Measurements from ENCODE around the gene AQP2.

The AQP2 gene

GRCh38 chr12:49947593-49948226 lies 2.8 kb upstream of the AQP2 start:
- DNase-seq (ENCODE audit: low read depth): no peak
- no peak for TF ChIP-seq CTCF (IDR thresholded peaks at IDR 0.05; ENCODE audit: control insufficient read depth, insufficient read depth, low read depth, low read length, missing control alignments)

GRCh38 chr12:49948866-49949845 lies 1.4 kb upstream of the AQP2 start:
- no peak for TF ChIP-seq CTCF (IDR thresholded peaks at IDR 0.05; ENCODE audit: control insufficient read depth, insufficient read depth, low read depth, low read length, missing control alignments)
- no peak for DNase-seq (ENCODE audit: low read depth)

More at GRCh38 chr12:49947593-49948226, 2.8 kb upstream of the AQP2 start:
- H3K4me3 ChIP-seq (ENCODE audit: control insufficient read depth, low read depth, low read length): no peak overlapping the region

GRCh38 chr12:49949866-49950265 lies 671 bp upstream of the AQP2 start:
- DNase-seq (ENCODE audit: low read depth): no peak
- H3K4me3 ChIP-seq (ENCODE audit: control insufficient read depth, low read depth, low read length): no peak overlapping the region
- no peak for TF ChIP-seq CTCF (IDR thresholded peaks at IDR 0.05; ENCODE audit: control insufficient read depth, insufficient read depth, low read depth, low read length, missing control alignments)

More at GRCh38 chr12:49948866-49949845, 1.4 kb upstream of the AQP2 start:
- H3K4me3 ChIP-seq (ENCODE audit: control insufficient read depth, low read depth, low read length): no peak overlapping the region

GRCh38 chr12:49951411-49952240 lies 1.1 kb downstream of the AQP2 start:
- TF ChIP-seq CTCF (IDR thresholded peaks at IDR 0.05; ENCODE audit: control insufficient read depth, insufficient read depth, low read depth, low read length, missing control alignments): no peak
- DNase-seq (ENCODE audit: low read depth): no peak
- no peak overlapping the region for H3K4me3 ChIP-seq (ENCODE audit: control insufficient read depth, low read depth, low read length)

- DNase-seq (ENCODE audit: low read depth): no peak
- H3K4me3 ChIP-seq (ENCODE audit: control insufficient read depth, low read depth, low read length): no peak overlapping the region
These were observed 2.0 kb downstream of the AQP2 start for GRCh38 chr12:49952391-49953055.

More at GRCh38 chr12:49952391-49953055, 2.0 kb downstream of the AQP2 start:
- no peak for TF ChIP-seq CTCF (IDR thresholded peaks at IDR 0.05; ENCODE audit: control insufficient read depth, insufficient read depth, low read depth, low read length, missing control alignments)
